ENCODE measurements around the gene ABTB2.
A peak's percentile ranks its signal among the peaks of the same experiment; 100 is the strongest.
"Not testable (repeated sequence)": the region's sequence is repeated elsewhere in the genome, so short reads cannot be mapped to it uniquely, and the experiment has no call there.

Gene ABTB2

GRCh38 chr11:34218756-34219155 lies 139.1 kb downstream of the ABTB2 start:
- not testable (repeated sequence) for DNase-seq (ENCODE audit: low read depth in 2 of 3, low spot score in 2 of 3)

- DNase-seq (ENCODE audit: low read depth in 2 of 3, low spot score in 2 of 3): no peak
These were observed 139.7 kb downstream of the ABTB2 start for GRCh38 chr11:34218067-34218466.

GRCh38 chr11:34216706-34217105 lies 141.1 kb downstream of the ABTB2 start:
- DNase-seq (ENCODE audit: low read depth in 2 of 3, low spot score in 2 of 3): no peak

- no peak for DNase-seq (ENCODE audit: low read depth in 2 of 3, low spot score in 2 of 3)
These were observed 141.9 kb downstream of the ABTB2 start for GRCh38 chr11:34215806-34216453.

- peak in 2 of 3 experiments; percentile 38 to 53 for DNase-seq (ENCODE audit: low read depth in 2 of 3, low spot score in 2 of 3)
These were observed 142.6 kb downstream of the ABTB2 start for GRCh38 chr11:34214961-34215805.

- no peak for DNase-seq (ENCODE audit: low read depth in 2 of 3, low spot score in 2 of 3)
These were observed 144.4 kb downstream of the ABTB2 start for GRCh38 chr11:34213366-34213765.

- DNase-seq (ENCODE audit: low read depth in 2 of 3, low spot score in 2 of 3): no peak
These were observed 145.2 kb downstream of the ABTB2 start for GRCh38 chr11:34212566-34212965.

- no peak for DNase-seq (ENCODE audit: low read depth in 2 of 3, low spot score in 2 of 3)
These were observed 148.0 kb downstream of the ABTB2 start for GRCh38 chr11:34209809-34210208.

- peak in 1 of 3 experiments; percentile 13 for DNase-seq (ENCODE audit: low read depth in 2 of 3, low spot score in 2 of 3)
These were observed 149.3 kb downstream of the ABTB2 start for GRCh38 chr11:34208266-34209135.

GRCh38 chr11:34207487-34208180 lies 150.2 kb downstream of the ABTB2 start:
- DNase-seq (ENCODE audit: low read depth in 2 of 3, low spot score in 2 of 3): no peak

- DNase-seq (ENCODE audit: low read depth in 2 of 3, low spot score in 2 of 3): no peak
These were observed 151.2 kb downstream of the ABTB2 start for GRCh38 chr11:34206407-34207300.

- no peak for DNase-seq (ENCODE audit: low read depth in 2 of 3, low spot score in 2 of 3)
These were observed 152.3 kb downstream of the ABTB2 start for GRCh38 chr11:34205326-34206035.

GRCh38 chr11:34204396-34205279 lies 153.2 kb downstream of the ABTB2 start:
- no peak for DNase-seq (ENCODE audit: low read depth in 2 of 3, low spot score in 2 of 3)

GRCh38 chr11:34203377-34203871 lies 154.4 kb downstream of the ABTB2 start:
- DNase-seq (ENCODE audit: low read depth in 2 of 3, low spot score in 2 of 3): no peak

GRCh38 chr11:34201129-34201528 lies 156.7 kb downstream of the ABTB2 start:
- DNase-seq (ENCODE audit: low read depth in 2 of 3, low spot score in 2 of 3): no peak

- no peak for DNase-seq (ENCODE audit: low read depth in 2 of 3, low spot score in 2 of 3)
These were observed 158.3 kb downstream of the ABTB2 start for GRCh38 chr11:34199525-34199924.

GRCh38 chr11:34198523-34198922 lies 159.3 kb downstream of the ABTB2 start:
- no peak for DNase-seq (ENCODE audit: low read depth in 2 of 3, low spot score in 2 of 3)

- DNase-seq (ENCODE audit: low read depth in 2 of 3, low spot score in 2 of 3): no peak
These were observed 160.6 kb downstream of the ABTB2 start for GRCh38 chr11:34197256-34197655.
